Mononuclear cell (primary cell): ENCODE results near the gene RHOB. TPM values are rescaled to one million over a fixed set of nuclear protein-coding genes. Genes with fewer than 3 reads are reported as not detected.

Source experiments
- H3K27me3 ChIP-seq: 2 replicates; pipeline ENCODE4 v1.6.0; 2011; ENCODE audit warnings: low read length, control low read depth; ENCODE audit not compliant: insufficient read depth
- H3K4me1 ChIP-seq: 2 replicates; pipeline ENCODE4 v1.5.1; 2011; ENCODE audit warnings: mild to moderate bottlenecking, low read length, control low read depth; ENCODE audit not compliant: insufficient read depth
- H3K4me3 ChIP-seq: 2 replicates; pipeline ENCODE4 v1.5.1; 2011; ENCODE audit warnings: mild to moderate bottlenecking, low read length, moderate library complexity
- H3K9me3 ChIP-seq: 2 replicates; pipeline ENCODE4 v1.5.1; 2011; ENCODE audit warnings: low read depth, mild to moderate bottlenecking, control low read depth, low read length
- total RNA-seq: library from RNA; depleted of rRNA; stranded (reverse); fragments of >200 nt; gene quantifications from one replicate; pipeline ENCODE4 v1.2.3, GENCODE V29; 2012

Gene RHOB
- total RNA-seq, 1 donor, result 165 TPM

DNA sequence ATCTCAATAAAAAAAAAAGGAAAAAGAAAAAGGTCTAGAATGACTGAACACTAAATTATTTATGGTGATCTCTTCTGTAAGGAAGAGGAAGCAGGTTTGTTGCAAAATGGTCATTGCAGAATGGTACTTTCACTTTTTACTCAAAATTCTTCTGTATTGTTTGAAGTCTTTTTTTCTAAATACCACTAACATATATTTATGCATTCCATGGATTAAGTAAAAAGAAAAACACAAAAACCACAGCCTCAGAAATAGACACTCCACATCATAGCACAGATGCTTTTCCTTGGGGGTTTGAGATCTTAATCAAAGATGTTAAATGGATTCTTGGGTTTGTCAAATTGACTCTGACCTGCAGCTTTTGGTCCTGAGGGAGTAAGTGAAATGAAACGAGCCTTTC lies 47.4 kb downstream of the RHOB start:
- H3K27me3 ChIP-seq, result no peaks in the 10 kb centered on the region
- peaks cover 13% of the 10 kb centered on the region for H3K4me1 ChIP-seq
- no peak overlapping the region for H3K4me3 ChIP-seq
- H3K9me3 ChIP-seq, result no peaks in the 10 kb centered on the region

DNA sequence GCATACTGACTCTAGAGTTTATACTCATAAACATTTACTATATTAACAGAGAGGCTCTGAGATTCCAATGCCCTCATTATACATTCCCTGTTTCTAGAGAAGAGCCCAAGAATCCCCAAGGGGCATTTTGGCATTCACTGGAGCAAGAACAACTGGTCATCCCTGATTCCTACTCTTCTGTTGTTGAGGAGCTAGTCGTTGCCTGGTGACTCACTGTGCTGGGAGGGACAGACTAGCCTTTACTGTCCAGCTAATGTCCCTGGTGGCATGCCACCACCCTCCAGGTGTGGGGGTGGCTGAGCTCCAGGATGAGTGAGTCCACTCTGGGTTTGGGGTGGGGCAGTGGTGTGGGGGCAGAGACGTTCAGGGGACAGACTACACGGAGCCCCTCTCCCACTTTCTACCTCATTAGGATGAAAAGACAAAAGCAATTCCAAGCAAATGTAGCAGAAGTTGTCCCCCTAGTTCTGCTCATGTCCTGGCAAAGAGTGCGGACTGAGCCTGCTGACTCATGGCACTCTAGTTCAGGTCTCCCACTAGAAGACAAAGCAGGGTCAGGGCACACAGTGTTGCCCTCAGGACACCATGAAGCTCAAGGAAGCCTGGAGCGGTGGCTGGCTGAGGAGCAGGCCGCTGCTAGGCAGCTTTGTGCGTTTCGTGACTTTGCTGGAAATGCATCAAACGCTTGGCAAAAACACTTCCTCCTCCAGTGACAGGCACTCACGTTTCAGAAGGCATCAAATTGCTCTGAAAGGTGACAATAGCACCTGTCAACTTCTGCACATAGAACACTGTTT lies 49.4 kb downstream of the RHOB start:
- Histone ChIP-seq H3K27me3 (no peaks in the 10 kb centered on the region), H3K4me3 (no peak overlapping the region), H3K9me3 (no peaks in the 10 kb centered on the region), H3K4me1 (peaks cover 13% of the 10 kb centered on the region)

DNA sequence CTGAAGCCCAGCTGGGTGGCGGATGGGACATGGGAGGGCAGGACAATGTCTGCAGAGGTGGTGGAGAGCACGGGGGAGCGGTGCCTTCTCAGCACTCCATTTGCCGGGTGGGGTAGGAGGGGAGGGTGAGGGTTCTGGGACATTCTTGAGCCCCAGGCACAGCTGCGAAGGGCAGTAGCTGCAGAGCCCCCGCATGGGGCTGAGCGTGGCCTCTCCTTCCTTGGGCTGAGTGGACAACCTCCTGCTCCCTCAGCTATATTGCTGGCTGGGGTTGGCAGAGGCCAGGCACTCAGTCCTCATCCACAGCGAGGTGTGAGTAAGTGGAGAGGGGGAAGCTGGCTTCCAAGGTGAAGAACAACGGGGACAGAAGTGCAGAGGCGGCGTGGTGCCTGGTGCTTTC lies 50.1 kb downstream of the RHOB start:
- Histone ChIP-seq H3K9me3 (no peaks in the 10 kb centered on the region), H3K27me3 (no peaks in the 10 kb centered on the region), H3K4me1 (peaks cover 13% of the 10 kb centered on the region), H3K4me3 (no peak overlapping the region)

Other genes with a start within 250 kb of the RHOB start
- gene SDC1, start 221.9 kb upstream of the RHOB start, total RNA-seq, result not detected
- 88.9 TPM for gene PUM2, start 96.2 kb upstream of the RHOB start, total RNA-seq
- 10.2 TPM for gene HS1BP3, start 204.0 kb downstream of the RHOB start, total RNA-seq
- 0.31 TPM for gene GDF7, start 220.1 kb downstream of the RHOB start, total RNA-seq